GM18870 (cell line): ENCODE results near the gene SPATS2.

Source experiments
- ATAC-seq: cut with Tn5 transposase; IDR thresholded peaks from one replicate; pipeline ENCODE4 v1.9.1; 2021; ENCODE audit warnings: moderate library complexity; ENCODE audit not compliant: unreplicated experiment

Gene SPATS2

GRCh38 chr12:49538510-49539403 lies 171.5 kb downstream of the SPATS2 start, which contains the start of gene KCNH3:
Gene KCNH3, plus strand, starts transcription at chr12:49539030. Its CDS starts 387 bp downstream, at chr12:49539417.
- no peak for ATAC-seq

GRCh38 chr12:49539406-49540228 lies 172.4 kb downstream of the SPATS2 start:
- ATAC-seq: no peak

GRCh38 chr12:49540229-49541139 lies 173.2 kb downstream of the SPATS2 start:
- no peak for ATAC-seq

- no peak for ATAC-seq
Observed at GRCh38 chr12:49541140-49541861, 174.0 kb downstream of the SPATS2 start.

- no peak for ATAC-seq
Observed at GRCh38 chr12:49541911-49542505, 174.7 kb downstream of the SPATS2 start.

- no peak for ATAC-seq
Observed at GRCh38 chr12:49542592-49543160, 175.4 kb downstream of the SPATS2 start.

- ATAC-seq: no peak
Observed at GRCh38 chr12:49543221-49543913, 176.1 kb downstream of the SPATS2 start.

GRCh38 chr12:49543914-49544815 lies 176.9 kb downstream of the SPATS2 start:
- ATAC-seq: no peak

GRCh38 chr12:49545815-49546214 lies 178.6 kb downstream of the SPATS2 start:
- ATAC-seq: no peak

GRCh38 chr12:49546481-49546880 lies 179.2 kb downstream of the SPATS2 start:
- ATAC-seq: no peak

- ATAC-seq: no peak
Observed at GRCh38 chr12:49547090-49547690, 179.9 kb downstream of the SPATS2 start.

- ATAC-seq: no peak
Observed at GRCh38 chr12:49548481-49548821, 181.2 kb downstream of the SPATS2 start.

- ATAC-seq: no peak
Observed at GRCh38 chr12:49548822-49549648, 181.8 kb downstream of the SPATS2 start.

GRCh38 chr12:49549735-49550692 lies 182.8 kb downstream of the SPATS2 start:
- no peak for ATAC-seq

GRCh38 chr12:49550693-49551252 lies 183.5 kb downstream of the SPATS2 start:
- no peak for ATAC-seq
